SK-N-SH treated with all-trans-retinoic acid at 6 μM for 48 hours (cell line): ENCODE data around the gene GSG1L.

ENCODE experiments used
- ATAC-seq: fragments of 200-7000 bp; cut with Tn5 transposase; 3 replicates; pipeline ENCODE4 v1.9.1; 2020; ENCODE audit warnings: mild to moderate bottlenecking, moderate library complexity
- ARNTL ChIP-seq: fragments of 450-650 bp; formaldehyde crosslinking; IDR thresholded peaks from 2 replicates; pipeline ENCODE4 v1.5.0; 2020; ENCODE audit warnings: low read depth, mild to moderate bottlenecking, moderate library complexity, borderline replicate concordance
- BACH2 ChIP-seq: fragments of 250-450 bp; sonication (Bioruptor Pico); IDR thresholded peaks from 2 replicates; pipeline ENCODE4 v1.9.0; 2021; ENCODE audit warnings: mild to moderate bottlenecking, borderline replicate concordance
- CSDC2 ChIP-seq: fragments of 250-450 bp; sonication (Bioruptor Pico); IDR thresholded peaks from 2 replicates; pipeline ENCODE4 v1.5.0; 2020; ENCODE audit warnings: mild to moderate bottlenecking, moderate library complexity
- ESRRG ChIP-seq: fragments of 250-450 bp; sonication (Bioruptor Pico); IDR thresholded peaks from 2 replicates; pipeline ENCODE4 v1.6.1; 2021; ENCODE audit warnings: mild to moderate bottlenecking
- GLIS3 ChIP-seq: fragments of 250-450 bp; sonication (Bioruptor Pico); IDR thresholded peaks from 2 replicates; pipeline ENCODE4 v1.5.0; 2020; ENCODE audit warnings: mild to moderate bottlenecking, moderate library complexity
- OSR1 ChIP-seq: fragments of 250-450 bp; sonication (Bioruptor Pico); IDR thresholded peaks from 2 replicates; pipeline ENCODE4 v1.8.0; 2022; ENCODE audit warnings: moderate library complexity, mild to moderate bottlenecking, inconsistent platforms
- RARB ChIP-seq: fragments of 250-450 bp; sonication (Bioruptor Pico); IDR thresholded peaks from 2 replicates; pipeline ENCODE4 v1.8.0; 2021; ENCODE audit warnings: mild to moderate bottlenecking, moderate library complexity
- SNAI2 ChIP-seq: fragments of 250-450 bp; sonication (Bioruptor Pico); IDR thresholded peaks from 2 replicates; pipeline ENCODE4 v1.5.0; 2020; ENCODE audit warnings: mild to moderate bottlenecking, moderate library complexity
- TCF4 ChIP-seq: fragments of 250-450 bp; sonication (Bioruptor Pico); IDR thresholded peaks from 2 replicates; pipeline ENCODE4 v1.8.0; 2021; ENCODE audit warnings: mild to moderate bottlenecking, moderate library complexity, borderline replicate concordance
- TOX ChIP-seq: fragments of 250-450 bp; sonication (Bioruptor Pico); IDR thresholded peaks from 2 replicates; pipeline ENCODE4 v1.8.0; 2021; ENCODE audit warnings: mild to moderate bottlenecking, moderate library complexity, borderline replicate concordance
- ZFP3 ChIP-seq: fragments of 250-450 bp; sonication (Bioruptor Pico); IDR thresholded peaks from 2 replicates; pipeline ENCODE4 v1.5.0; 2020; ENCODE audit warnings: mild to moderate bottlenecking, moderate library complexity
- ZFP30 ChIP-seq: fragments of 450-650 bp; formaldehyde crosslinking; IDR thresholded peaks from 2 replicates; pipeline ENCODE4 v1.5.0; 2022; ENCODE audit warnings: mild to moderate bottlenecking, moderate library complexity
- ZNF565 ChIP-seq: fragments of 450-650 bp; formaldehyde crosslinking; conservative IDR thresholded peaks from 2 replicates; pipeline ENCODE4 v1.5.0; 2020; ENCODE audit warnings: low read depth, mild to moderate bottlenecking, moderate library complexity
- ZNF70 ChIP-seq: fragments of 450-650 bp; formaldehyde crosslinking; IDR thresholded peaks from 2 replicates; pipeline ENCODE4 v1.5.0; 2020; ENCODE audit warnings: mild to moderate bottlenecking, moderate library complexity
- ZNF8 ChIP-seq: fragments of 450-650 bp; formaldehyde crosslinking; IDR thresholded peaks from 2 replicates; pipeline ENCODE4 v1.5.0; 2020; ENCODE audit warnings: mild to moderate bottlenecking, moderate library complexity
- TF ChIP-seq, protein P1 (sequence below): fragments of 250-450 bp; sonication (Bioruptor Pico); IDR thresholded peaks from 2 replicates; pipeline ENCODE4 v1.5.0; 2020; ENCODE audit warnings: mild to moderate bottlenecking, moderate library complexity
- TF ChIP-seq, protein P2 (sequence below): fragments of 250-450 bp; sonication (Bioruptor Pico); IDR thresholded peaks from 2 replicates; pipeline ENCODE4 v1.5.1; 2021; ENCODE audit warnings: mild to moderate bottlenecking, moderate library complexity
- TF ChIP-seq, protein P3 (sequence below): fragments of 250-450 bp; sonication (Bioruptor Pico); IDR thresholded peaks from 2 replicates; pipeline ENCODE4 v1.8.0; 2021; ENCODE audit warnings: low read depth, mild to moderate bottlenecking, moderate library complexity, borderline replicate concordance
- TF ChIP-seq, protein P4 (sequence below): fragments of 250-450 bp; sonication (Bioruptor Pico); IDR thresholded peaks from 2 replicates; pipeline ENCODE4 v1.8.0; 2020; ENCODE audit warnings: mild to moderate bottlenecking, moderate library complexity, borderline replicate concordance

Gene GSG1L

DNA sequence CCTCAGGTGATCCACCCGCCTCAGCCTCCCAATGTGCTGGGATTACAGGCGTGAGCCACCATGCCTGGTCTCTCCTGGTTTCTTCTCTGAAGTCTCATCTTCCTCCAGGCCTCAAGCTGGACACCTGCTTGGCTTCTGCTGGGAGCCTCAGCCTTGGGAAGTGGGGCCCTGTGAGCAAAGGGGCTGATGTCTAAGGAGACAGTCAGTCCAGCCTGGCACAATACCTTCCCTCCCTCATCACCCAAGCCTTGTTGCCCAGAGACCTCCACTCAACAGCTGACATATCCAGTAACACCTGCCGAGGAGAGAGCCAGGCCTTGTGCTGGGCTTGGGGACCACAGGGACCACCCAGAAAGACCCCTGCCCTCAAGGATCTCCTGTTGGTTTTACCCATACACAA, 251.6 kb downstream of the GSG1L start:
- TF ChIP-seq GLIS3 (CRISPR knock-in tag) = no peak
- TF ChIP-seq ARNTL (CRISPR knock-in tag) = no peak
- no peak for TF ChIP-seq OSR1 (CRISPR knock-in tag)
- no peak for TF ChIP-seq ESRRG
- TF ChIP-seq, protein P1, sequence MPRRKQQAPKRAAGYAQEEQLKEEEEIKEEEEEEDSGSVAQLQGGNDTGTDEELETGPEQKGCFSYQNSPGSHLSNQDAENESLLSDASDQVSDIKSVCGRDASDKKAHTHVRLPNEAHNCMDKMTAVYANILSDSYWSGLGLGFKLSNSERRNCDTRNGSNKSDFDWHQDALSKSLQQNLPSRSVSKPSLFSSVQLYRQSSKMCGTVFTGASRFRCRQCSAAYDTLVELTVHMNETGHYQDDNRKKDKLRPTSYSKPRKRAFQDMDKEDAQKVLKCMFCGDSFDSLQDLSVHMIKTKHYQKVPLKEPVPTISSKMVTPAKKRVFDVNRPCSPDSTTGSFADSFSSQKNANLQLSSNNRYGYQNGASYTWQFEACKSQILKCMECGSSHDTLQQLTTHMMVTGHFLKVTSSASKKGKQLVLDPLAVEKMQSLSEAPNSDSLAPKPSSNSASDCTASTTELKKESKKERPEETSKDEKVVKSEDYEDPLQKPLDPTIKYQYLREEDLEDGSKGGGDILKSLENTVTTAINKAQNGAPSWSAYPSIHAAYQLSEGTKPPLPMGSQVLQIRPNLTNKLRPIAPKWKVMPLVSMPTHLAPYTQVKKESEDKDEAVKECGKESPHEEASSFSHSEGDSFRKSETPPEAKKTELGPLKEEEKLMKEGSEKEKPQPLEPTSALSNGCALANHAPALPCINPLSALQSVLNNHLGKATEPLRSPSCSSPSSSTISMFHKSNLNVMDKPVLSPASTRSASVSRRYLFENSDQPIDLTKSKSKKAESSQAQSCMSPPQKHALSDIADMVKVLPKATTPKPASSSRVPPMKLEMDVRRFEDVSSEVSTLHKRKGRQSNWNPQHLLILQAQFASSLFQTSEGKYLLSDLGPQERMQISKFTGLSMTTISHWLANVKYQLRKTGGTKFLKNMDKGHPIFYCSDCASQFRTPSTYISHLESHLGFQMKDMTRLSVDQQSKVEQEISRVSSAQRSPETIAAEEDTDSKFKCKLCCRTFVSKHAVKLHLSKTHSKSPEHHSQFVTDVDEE (CRISPR knock-in tag) = no peak
- TF ChIP-seq BACH2 = no peak
- no peak for TF ChIP-seq ZFP3 (CRISPR knock-in tag)
- TF ChIP-seq, protein P2, sequence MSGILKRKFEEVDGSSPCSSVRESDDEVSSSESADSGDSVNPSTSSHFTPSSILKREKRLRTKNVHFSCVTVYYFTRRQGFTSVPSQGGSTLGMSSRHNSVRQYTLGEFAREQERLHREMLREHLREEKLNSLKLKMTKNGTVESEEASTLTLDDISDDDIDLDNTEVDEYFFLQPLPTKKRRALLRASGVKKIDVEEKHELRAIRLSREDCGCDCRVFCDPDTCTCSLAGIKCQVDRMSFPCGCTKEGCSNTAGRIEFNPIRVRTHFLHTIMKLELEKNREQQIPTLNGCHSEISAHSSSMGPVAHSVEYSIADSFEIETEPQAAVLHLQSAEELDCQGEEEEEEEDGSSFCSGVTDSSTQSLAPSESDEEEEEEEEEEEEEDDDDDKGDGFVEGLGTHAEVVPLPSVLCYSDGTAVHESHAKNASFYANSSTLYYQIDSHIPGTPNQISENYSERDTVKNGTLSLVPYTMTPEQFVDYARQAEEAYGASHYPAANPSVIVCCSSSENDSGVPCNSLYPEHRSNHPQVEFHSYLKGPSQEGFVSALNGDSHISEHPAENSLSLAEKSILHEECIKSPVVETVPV (CRISPR knock-in tag) = no peak
- no peak for TF ChIP-seq SNAI2 (CRISPR knock-in tag)
- no peak for TF ChIP-seq ZNF8
- no peak for TF ChIP-seq CSDC2 (CRISPR knock-in tag)
- TF ChIP-seq, protein P3, sequence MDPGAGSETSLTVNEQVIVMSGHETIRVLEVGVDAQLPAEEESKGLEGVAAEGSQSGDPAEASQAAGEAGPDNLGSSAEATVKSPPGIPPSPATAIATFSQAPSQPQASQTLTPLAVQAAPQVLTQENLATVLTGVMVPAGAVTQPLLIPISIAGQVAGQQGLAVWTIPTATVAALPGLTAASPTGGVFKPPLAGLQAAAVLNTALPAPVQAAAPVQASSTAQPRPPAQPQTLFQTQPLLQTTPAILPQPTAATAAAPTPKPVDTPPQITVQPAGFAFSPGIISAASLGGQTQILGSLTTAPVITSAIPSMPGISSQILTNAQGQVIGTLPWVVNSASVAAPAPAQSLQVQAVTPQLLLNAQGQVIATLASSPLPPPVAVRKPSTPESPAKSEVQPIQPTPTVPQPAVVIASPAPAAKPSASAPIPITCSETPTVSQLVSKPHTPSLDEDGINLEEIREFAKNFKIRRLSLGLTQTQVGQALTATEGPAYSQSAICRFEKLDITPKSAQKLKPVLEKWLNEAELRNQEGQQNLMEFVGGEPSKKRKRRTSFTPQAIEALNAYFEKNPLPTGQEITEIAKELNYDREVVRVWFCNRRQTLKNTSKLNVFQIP (CRISPR knock-in tag) = no peak
- TF ChIP-seq TCF4 (CRISPR knock-in tag) = no peak
- TF ChIP-seq, protein P4, sequence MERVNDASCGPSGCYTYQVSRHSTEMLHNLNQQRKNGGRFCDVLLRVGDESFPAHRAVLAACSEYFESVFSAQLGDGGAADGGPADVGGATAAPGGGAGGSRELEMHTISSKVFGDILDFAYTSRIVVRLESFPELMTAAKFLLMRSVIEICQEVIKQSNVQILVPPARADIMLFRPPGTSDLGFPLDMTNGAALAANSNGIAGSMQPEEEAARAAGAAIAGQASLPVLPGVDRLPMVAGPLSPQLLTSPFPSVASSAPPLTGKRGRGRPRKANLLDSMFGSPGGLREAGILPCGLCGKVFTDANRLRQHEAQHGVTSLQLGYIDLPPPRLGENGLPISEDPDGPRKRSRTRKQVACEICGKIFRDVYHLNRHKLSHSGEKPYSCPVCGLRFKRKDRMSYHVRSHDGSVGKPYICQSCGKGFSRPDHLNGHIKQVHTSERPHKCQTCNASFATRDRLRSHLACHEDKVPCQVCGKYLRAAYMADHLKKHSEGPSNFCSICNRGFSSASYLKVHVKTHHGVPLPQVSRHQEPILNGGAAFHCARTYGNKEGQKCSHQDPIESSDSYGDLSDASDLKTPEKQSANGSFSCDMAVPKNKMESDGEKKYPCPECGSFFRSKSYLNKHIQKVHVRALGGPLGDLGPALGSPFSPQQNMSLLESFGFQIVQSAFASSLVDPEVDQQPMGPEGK = no peak
- TF ChIP-seq TOX (CRISPR knock-in tag) = no peak
- TF ChIP-seq ZNF70 (CRISPR knock-in tag) = no peak

DNA sequence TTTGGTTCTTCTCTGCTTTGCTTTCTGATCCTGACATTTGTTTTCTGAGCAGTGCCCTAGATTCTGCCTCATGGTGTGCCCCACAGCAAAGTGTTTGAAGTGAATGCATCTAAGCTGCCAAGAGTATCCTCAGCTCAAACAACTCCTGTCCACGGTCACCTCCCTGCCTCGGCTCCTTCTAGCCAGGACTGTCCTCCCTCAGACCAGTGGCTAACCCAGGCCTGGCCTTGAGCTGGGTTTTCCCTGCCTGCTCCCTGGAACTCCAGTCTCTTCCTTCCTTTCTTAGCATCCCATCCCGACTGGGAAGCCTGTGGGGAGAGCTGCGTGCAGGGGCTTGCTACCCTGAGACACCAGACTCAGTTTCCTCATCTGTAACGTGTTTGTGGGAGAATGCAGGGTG, 256.5 kb downstream of the GSG1L start:
- ATAC-seq = no peak
- TF ChIP-seq, protein P3 (CRISPR knock-in tag) = no peak

More for the DNA sequence above, 251.6 kb downstream of the GSG1L start:
- no peak for ATAC-seq

DNA sequence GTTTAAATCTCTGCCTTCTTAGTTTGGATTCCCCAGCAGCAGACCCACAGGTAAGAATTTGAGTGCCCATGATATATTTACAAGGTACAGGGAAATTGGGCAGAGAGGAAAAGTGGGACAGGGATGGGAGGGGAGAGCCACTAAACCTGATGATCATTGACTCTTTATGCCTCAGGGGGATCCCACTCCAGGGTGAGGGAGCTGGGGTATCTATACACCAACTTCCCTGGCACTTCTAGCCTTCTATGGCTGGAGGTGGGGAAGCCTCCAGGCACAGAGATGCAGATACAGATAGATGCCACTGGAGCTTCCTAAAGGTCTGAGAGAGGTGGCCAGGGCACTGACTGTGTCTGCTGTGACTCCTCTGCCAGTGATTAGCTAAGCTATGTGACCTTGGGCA, 257.1 kb downstream of the GSG1L start:
- no peak for TF ChIP-seq ZFP30 (CRISPR knock-in tag)
- TF ChIP-seq RARB (CRISPR knock-in tag) = no peak
- no peak for TF ChIP-seq ZNF565 (CRISPR knock-in tag)
- no peak for TF ChIP-seq ZNF70 (CRISPR knock-in tag)
- TF ChIP-seq TCF4 (CRISPR knock-in tag) = no peak
- no peak for TF ChIP-seq SNAI2 (CRISPR knock-in tag)
- TF ChIP-seq ZFP3 (CRISPR knock-in tag) = no peak
- no peak for TF ChIP-seq CSDC2 (CRISPR knock-in tag)
- ATAC-seq = no peak

DNA sequence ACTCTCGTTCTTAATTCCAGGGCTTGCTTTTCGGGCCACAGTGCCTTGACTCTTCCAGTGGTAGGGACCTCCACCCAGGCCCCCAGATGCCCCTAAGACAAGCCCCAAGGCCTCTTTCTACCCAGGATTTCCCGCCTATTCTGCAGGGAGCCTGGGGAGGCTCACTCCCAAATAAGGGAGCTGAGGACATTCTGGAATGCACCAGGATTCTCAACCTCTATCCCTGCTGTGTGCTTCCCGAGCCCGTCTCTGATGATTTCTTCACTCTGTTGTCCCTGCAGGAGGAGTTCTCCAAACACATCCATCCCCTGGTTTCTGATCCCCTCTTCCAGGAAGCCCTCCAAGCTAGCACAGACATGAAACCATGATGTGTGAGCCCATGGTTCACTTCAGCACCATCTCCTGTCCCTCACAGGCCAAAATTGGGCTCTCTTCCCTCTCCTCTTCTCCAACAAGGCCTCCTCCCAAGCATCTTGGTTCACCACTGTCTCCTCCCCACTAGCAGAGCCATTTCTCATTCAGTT, 257.6 kb downstream of the GSG1L start:
- ATAC-seq = no peak
- TF ChIP-seq ESRRG = no peak
- TF ChIP-seq, protein P3 (CRISPR knock-in tag) = no peak
- no peak for TF ChIP-seq SNAI2 (CRISPR knock-in tag)
- no peak for TF ChIP-seq ARNTL (CRISPR knock-in tag)
- TF ChIP-seq OSR1 (CRISPR knock-in tag) = no peak
